Kidney epithelial cell (primary cell): ENCODE results near the gene ZC3H7B. TPM values are rescaled to one million over a fixed set of nuclear protein-coding genes. Genes with fewer than 3 reads are reported as not detected.
"Not testable (repeated sequence)": the region's sequence is repeated elsewhere in the genome, so short reads cannot be mapped to it uniquely, and the experiment has no call there.

ENCODE experiments used
- DNase-seq: peaks from one replicate; pipeline ENCODE4 v3.0.0-alpha.2; 2010; ENCODE audit warnings: low read depth
- H3K27me3 ChIP-seq: 2 replicates; pipeline ENCODE4 v1.6.0; 2011; ENCODE audit warnings: low read length; ENCODE audit not compliant: control insufficient read depth, insufficient read depth
- H3K36me3 ChIP-seq: 2 replicates; pipeline ENCODE4 v1.5.1; 2011; ENCODE audit warnings: low read length; ENCODE audit not compliant: control insufficient read depth, insufficient read depth
- H3K4me3 ChIP-seq: 2 replicates; pipeline ENCODE4 v1.5.1; 2011; ENCODE audit warnings: low read depth, mild to moderate bottlenecking, control low read depth, low read length
- total RNA-seq: library from RNA; depleted of rRNA; stranded (reverse); fragments of >200 nt; gene quantifications from 2 replicates; pipeline ENCODE4 v1.2.3, GENCODE V29; 2015
- TF ChIP-seq, protein P1 (sequence below): IDR thresholded peaks from 2 replicates; pipeline ENCODE4 v1.5.1; 2011; ENCODE audit warnings: mild to moderate bottlenecking, moderate library complexity, low read length, control low read depth, inconsistent platforms; ENCODE audit not compliant: insufficient read depth, poor library complexity, severe bottlenecking

Gene ZC3H7B, protein sequence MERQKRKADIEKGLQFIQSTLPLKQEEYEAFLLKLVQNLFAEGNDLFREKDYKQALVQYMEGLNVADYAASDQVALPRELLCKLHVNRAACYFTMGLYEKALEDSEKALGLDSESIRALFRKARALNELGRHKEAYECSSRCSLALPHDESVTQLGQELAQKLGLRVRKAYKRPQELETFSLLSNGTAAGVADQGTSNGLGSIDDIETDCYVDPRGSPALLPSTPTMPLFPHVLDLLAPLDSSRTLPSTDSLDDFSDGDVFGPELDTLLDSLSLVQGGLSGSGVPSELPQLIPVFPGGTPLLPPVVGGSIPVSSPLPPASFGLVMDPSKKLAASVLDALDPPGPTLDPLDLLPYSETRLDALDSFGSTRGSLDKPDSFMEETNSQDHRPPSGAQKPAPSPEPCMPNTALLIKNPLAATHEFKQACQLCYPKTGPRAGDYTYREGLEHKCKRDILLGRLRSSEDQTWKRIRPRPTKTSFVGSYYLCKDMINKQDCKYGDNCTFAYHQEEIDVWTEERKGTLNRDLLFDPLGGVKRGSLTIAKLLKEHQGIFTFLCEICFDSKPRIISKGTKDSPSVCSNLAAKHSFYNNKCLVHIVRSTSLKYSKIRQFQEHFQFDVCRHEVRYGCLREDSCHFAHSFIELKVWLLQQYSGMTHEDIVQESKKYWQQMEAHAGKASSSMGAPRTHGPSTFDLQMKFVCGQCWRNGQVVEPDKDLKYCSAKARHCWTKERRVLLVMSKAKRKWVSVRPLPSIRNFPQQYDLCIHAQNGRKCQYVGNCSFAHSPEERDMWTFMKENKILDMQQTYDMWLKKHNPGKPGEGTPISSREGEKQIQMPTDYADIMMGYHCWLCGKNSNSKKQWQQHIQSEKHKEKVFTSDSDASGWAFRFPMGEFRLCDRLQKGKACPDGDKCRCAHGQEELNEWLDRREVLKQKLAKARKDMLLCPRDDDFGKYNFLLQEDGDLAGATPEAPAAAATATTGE
- total RNA-seq, result 57.7 and 59.6 TPM in 2 replicates

DNA sequence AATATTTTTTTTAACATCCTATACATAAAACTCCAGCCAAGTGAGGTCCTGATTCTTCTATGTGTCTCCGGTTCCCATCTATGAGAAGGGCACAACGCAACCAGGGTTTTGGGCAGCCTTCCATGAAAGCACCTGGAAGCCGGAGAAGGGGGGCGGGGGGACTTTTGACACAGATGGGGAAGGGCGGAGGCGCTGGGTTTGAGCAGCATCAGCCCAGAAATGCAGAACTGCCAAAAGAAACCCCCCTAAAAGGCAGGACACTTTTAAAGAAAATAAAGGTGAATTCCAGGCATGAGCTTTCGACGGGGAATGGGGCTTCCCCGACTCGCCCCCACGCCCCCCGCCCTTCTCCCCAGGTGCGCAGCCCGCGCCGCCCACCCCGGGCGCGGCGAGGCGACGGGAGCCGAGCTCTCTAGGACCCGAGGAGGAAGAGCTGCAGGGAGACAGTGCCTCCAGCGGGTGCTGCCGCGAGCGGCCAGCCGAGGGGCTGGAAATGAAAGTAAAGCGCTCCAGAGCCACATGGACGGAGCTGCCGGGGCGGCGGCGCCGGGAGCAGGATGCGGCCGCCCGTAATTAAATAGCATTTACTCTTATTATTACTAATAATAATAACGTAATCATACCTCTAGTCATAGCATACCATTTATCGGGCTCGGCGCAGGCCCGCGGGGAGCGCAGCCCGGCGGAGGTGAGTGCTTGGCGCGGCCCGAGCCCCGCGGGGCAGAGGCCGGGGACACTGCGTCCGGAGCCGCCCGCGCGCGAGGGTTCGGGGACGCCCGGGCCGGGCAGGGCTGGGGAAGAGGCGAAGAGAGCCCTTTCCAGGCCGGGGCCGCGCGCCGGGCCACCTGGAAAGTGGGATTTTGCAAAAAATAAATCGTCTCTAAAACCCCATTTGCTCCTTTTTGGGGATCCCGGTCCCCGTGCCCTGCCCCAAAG, at the start of gene ZC3H7B:
Gene ZC3H7B (plus strand): TSS at position 441 of the 936 bp plus-strand sequence. CDS start 19,136 bp downstream, outside the sequence.
- Histone ChIP-seq H3K36me3 (no peaks in the 10 kb centered on the region), H3K4me3 (peak within 1 kb of the TSS; percentile 70), H3K27me3 (no peaks in the 10 kb centered on the region)
- TF ChIP-seq, protein P1, sequence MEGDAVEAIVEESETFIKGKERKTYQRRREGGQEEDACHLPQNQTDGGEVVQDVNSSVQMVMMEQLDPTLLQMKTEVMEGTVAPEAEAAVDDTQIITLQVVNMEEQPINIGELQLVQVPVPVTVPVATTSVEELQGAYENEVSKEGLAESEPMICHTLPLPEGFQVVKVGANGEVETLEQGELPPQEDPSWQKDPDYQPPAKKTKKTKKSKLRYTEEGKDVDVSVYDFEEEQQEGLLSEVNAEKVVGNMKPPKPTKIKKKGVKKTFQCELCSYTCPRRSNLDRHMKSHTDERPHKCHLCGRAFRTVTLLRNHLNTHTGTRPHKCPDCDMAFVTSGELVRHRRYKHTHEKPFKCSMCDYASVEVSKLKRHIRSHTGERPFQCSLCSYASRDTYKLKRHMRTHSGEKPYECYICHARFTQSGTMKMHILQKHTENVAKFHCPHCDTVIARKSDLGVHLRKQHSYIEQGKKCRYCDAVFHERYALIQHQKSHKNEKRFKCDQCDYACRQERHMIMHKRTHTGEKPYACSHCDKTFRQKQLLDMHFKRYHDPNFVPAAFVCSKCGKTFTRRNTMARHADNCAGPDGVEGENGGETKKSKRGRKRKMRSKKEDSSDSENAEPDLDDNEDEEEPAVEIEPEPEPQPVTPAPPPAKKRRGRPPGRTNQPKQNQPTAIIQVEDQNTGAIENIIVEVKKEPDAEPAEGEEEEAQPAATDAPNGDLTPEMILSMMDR, result peak; percentile 57
- no peak for DNase-seq

DNA sequence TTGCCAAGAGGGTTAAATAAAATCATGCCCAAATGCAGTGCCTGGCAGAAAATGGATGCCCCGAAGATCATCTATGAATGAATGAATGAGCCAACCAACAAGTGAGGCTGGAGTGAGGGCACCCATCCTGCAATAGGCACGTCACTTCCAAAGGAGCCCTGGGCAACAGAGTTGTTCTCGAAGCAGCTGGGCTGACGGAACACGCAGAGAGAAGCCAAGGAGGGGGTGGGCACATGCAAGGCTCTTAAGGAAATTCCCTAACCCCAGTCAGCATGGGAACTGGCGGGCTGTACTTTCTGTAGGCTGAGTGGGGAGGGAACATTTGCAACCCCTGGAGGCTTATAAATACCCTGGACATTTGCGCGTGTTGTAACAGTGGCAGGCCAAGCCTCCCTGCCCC, 49.0 kb upstream of the ZC3H7B start:
- no peak overlapping the region for H3K4me3 ChIP-seq
- no peaks in the 10 kb centered on the region for H3K27me3 ChIP-seq
- no peak for DNase-seq
- TF ChIP-seq, protein P1, result no peak
- H3K36me3 ChIP-seq, result peaks cover 13% of the 10 kb centered on the region

DNA sequence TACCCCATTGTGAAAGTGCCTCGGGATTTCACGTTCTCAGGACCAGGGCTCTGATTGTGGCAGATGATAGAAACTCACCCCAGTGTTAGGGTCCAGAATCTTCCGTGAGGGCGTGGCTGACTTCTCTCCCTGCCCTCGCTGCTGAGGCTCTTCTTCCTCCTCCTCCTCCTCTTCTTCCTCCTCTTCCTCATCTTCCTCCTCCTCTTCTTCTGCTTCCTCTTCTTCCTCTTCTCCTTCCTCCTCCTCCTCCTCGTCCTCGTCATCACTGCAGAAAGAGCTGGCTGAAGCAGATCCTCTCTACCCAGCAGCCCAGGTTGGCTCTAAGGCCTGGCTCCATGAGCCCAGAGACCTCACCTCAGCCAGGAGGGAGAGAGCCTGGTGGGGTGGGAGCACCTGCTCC, 47.1 kb upstream of the ZC3H7B start:
- DNase-seq, result no peak
- Histone ChIP-seq H3K4me3 (no peak overlapping the region), H3K27me3 (no peaks in the 10 kb centered on the region), H3K36me3 (peaks cover 8% of the 10 kb centered on the region)
- TF ChIP-seq, protein P1, result no peak

DNA sequence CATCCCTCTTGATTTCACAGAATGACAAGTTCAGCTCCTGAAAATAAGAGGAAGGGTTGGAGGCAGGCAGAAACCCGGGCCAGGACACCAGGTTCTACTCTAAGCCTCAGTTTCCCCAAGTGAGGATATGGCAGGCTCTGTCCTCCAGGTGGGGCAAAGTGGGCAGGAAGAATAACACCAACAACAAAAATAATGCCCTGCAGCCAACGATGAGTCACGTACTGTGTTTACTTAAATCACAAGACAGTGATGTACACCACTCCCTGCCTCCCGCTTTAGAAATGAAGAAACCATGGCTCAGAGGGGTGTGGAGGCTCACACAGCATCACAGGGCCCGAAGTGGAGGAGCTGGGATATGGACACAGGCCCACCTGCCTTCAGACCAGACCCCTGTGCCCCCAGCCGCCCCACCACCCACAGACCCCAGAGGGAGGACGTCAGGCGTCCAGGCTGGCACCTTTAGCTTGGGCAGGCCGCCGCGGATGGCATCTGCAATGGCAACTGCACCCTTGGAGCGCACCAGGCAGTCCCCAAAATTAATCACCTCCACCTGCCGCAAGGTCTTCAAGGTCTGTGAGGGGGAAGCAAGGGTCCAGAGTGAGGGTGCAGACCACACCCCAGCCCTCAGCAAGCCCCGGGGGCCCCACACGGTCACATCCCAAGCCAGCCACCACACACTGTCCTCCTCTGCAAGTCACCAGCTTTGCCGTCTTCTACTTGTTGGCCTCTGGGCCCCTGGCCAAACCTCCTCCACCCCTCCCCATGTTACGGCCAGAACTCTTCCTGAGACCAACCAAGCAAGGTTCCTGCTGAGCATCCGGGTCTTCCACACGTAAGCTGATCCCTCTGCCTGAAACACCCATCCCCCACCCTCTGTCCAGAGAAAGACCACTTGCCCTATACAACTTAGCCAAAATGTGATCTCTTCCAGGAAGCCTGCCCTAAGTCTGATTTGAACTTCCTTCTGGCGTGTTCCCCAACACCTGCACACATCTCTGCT, 44.8 kb upstream of the ZC3H7B start:
- TF ChIP-seq, protein P1, result no peak
- H3K36me3 ChIP-seq, result peaks cover 8% of the 10 kb centered on the region
- DNase-seq, result peak; percentile 44
- H3K4me3 ChIP-seq, result no peak overlapping the region
- H3K27me3 ChIP-seq, result no peaks in the 10 kb centered on the region

DNA sequence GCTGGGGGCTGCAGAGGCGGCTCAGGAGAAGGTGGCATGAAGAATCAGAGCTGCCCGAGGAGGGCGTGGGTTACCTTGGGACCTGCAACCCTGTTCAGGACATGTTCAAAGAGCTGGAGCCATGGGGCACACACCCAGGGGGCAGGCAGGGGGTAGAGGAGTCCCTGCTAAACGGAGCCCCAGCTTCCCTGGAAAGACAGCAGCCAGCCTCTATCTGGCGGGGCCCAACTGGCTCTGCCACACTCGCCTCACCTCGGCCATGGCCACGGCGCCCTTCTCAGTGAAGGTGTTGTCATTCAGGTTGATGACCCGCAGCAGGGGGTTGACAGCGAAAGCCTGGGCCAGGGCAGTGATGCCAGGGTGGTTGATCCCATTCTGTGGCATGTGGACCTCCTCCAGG, 43.6 kb upstream of the ZC3H7B start:
- Histone ChIP-seq H3K4me3 (no peak overlapping the region), H3K36me3 (peaks cover 12% of the 10 kb centered on the region), H3K27me3 (no peaks in the 10 kb centered on the region)
- TF ChIP-seq, protein P1, result no peak
- no peak for DNase-seq

DNA sequence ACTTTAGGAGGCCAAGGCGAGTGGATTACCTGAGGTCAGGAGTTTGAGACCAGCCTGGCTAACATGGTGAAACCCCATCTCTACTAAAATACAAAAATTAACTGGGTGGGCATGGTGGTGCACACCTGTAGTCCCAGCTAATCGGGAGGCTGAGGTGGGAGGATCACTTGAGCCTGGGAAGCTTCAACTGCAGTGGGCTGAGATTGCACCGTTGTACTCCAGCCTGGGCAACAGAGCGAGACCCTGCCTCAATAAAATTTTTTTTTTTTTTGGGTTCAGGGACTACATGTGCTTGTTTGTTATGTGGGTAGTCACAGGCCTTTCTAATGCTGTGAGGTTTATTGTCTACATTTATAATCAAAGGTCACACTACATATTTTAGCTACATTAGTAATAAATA, 41.6 kb upstream of the ZC3H7B start:
- not testable (repeated sequence) for H3K4me3 ChIP-seq, H3K27me3 ChIP-seq, DNase-seq, H3K36me3 ChIP-seq
